ACC112 (cell line): Measurements from ENCODE around the gene SH3BP4.

Source experiments
- H2AFZ ChIP-seq: fragments of 200-600 bp; sonication (generic); one replicate; pipeline ENCODE4 v1.6.0; 2017; ENCODE audit warnings: antibody characterized with exemption, low read length; ENCODE audit not compliant: unreplicated experiment
- H3K27ac ChIP-seq: fragments of 200-600 bp; sonication (generic); 2 replicates; pipeline ENCODE4 v1.5.1; 2014; ENCODE audit warnings: low read depth, mild to moderate bottlenecking, antibody characterized with exemption, low read length, moderate library complexity
- H3K27me3 ChIP-seq: fragments of 200-600 bp; sonication (generic); 2 replicates; pipeline ENCODE4 v1.6.1; 2014; ENCODE audit warnings: mild to moderate bottlenecking, antibody characterized with exemption, low read length, moderate library complexity, mixed read lengths; ENCODE audit not compliant: insufficient read depth
- H3K36me3 ChIP-seq: fragments of 200-600 bp; sonication (generic); 2 replicates; pipeline ENCODE4 v1.6.1; 2016; ENCODE audit warnings: mild to moderate bottlenecking, antibody characterized with exemption, low read length, moderate library complexity, mixed read lengths; ENCODE audit not compliant: insufficient read depth
- H3K4me1 ChIP-seq: fragments of 200-600 bp; sonication (generic); one replicate; pipeline ENCODE4 v1.6.1; 2016; ENCODE audit warnings: low read length, mixed read lengths; ENCODE audit not compliant: insufficient read depth, unreplicated experiment, control insufficient read depth
- H3K4me3 ChIP-seq: fragments of 200-600 bp; sonication (generic); 2 replicates; pipeline ENCODE4 v1.5.1; 2014; ENCODE audit warnings: mild to moderate bottlenecking, low read depth, low read length
- H3K79me2 ChIP-seq: fragments of 200-600 bp; sonication (generic); one replicate; pipeline ENCODE4 v1.6.0; 2016; ENCODE audit warnings: low read length; ENCODE audit not compliant: control insufficient read depth, unreplicated experiment, insufficient read depth

Gene SH3BP4

DNA sequence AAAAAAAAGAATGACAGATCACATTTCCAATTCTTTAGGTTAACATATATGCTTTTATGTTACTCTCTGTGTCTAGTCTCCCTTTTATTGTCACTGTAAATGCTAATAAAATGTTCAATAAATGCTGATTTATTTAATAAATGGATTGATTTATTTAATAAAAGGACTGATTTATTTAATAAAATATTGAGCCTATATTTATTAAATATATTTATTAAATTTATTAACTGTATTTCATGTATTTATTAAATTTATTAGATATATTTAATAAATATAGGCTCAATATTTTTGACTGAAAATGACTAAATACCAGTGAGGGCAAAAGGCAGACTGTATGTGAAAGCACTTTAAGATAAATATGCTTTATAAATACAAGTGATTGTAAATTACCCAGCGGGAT, 142.6 kb downstream of the SH3BP4 start:
- Histone ChIP-seq H3K4me3 (no peak overlapping the region), H2AFZ (no peak overlapping the region), H3K4me1 (peaks cover 17% of the 10 kb centered on the region), H3K79me2 (no peaks in the 10 kb centered on the region), H3K27me3 (no peaks in the 10 kb centered on the region), H3K36me3 (no peaks in the 10 kb centered on the region), H3K27ac (no peak overlapping the region)

DNA sequence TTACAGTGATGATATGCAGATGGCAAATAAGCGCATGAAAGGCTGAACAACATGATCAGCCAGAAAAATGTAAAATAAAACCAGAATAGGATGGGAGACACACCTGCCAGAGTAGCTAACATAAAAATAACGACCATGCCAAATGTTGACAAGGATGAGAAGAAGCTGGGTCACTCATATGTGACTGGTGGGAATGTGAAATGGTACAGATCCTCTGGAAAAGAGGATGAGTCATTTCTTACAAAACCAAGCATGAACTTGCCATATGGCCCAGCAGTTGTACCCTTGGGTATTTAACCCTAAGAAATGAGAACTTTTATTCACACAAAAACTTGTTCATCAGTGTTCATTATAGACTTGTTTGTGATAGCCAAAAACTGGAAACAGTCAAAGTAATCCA, 143.8 kb downstream of the SH3BP4 start:
- no peaks in the 10 kb centered on the region for H3K36me3 ChIP-seq
- H3K4me1 ChIP-seq: peaks cover 17% of the 10 kb centered on the region
- H3K79me2 ChIP-seq: no peaks in the 10 kb centered on the region
- no peak overlapping the region for H3K27ac ChIP-seq
- no peak overlapping the region for H3K4me3 ChIP-seq
- H2AFZ ChIP-seq: no peak overlapping the region
- no peaks in the 10 kb centered on the region for H3K27me3 ChIP-seq

DNA sequence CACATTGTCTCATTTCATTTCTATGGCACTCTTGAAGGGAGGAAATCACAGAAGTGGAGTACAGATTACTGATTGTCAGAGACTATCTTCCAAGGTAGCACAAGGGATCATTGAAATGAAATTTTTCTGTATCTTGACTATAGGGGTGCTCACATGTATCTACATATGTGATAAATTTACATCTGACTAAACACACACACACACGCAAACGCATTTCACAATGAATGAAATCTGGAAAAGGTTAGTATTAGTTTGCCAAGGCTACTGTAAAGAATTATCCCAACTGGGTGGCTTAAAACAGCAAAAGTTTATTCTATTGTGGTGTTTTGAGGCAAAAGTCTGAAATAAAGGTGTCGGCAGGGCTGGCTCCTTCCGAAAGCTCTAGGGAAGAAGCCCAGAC, 144.6 kb downstream of the SH3BP4 start:
- H3K27me3 ChIP-seq: no peaks in the 10 kb centered on the region
- no peak overlapping the region for H2AFZ ChIP-seq
- H3K36me3 ChIP-seq: no peaks in the 10 kb centered on the region
- no peak overlapping the region for H3K4me3 ChIP-seq
- no peaks in the 10 kb centered on the region for H3K79me2 ChIP-seq
- peaks cover 17% of the 10 kb centered on the region for H3K4me1 ChIP-seq
- no peak overlapping the region for H3K27ac ChIP-seq

DNA sequence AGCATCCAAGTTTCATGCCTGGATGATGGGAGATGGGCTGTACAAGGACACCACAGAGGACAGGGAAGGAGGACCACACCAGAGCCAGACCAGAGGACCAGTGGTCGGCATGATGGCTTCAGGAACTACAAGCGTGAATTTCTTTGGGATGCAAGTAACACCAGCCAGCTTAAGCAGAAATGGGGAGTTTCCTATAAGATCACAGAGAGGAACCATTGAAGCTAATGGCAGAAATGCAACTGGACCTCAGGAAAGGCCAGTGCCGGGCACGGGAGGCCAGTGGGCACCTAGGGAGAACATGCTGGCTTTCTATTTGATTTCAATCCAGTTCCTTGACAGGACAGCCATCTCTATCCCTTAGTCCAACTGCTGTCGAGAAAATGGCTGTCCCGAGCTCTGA, 145.4 kb downstream of the SH3BP4 start:
- Histone ChIP-seq H3K36me3 (no peaks in the 10 kb centered on the region), H3K27ac (no peak overlapping the region), H3K4me3 (no peak overlapping the region), H2AFZ (no peak overlapping the region), H3K27me3 (no peaks in the 10 kb centered on the region), H3K4me1 (peaks cover 17% of the 10 kb centered on the region), H3K79me2 (no peaks in the 10 kb centered on the region)

DNA sequence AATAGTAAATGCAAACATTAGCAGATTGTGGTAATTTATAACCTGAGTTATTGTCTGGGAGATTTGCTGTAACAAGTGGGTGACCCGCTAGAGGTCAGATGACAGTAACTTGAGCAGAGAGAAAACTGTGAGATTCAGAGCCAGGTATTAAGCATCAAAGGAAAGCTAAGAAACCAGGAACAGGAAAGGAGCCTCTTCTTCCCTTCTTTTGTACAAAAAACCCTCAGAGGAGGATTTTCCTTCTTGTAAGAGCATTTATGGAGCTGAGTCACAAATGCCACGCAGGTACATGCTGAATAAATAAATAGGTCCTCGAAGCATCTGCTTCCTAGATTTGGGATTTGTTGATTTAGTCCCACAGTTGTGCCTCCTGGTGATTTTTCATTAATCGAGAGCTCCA, 146.5 kb downstream of the SH3BP4 start:
- Histone ChIP-seq H3K36me3 (no peaks in the 10 kb centered on the region), H2AFZ (no peak overlapping the region), H3K4me3 (no peak overlapping the region), H3K4me1 (peaks cover 17% of the 10 kb centered on the region), H3K27me3 (no peaks in the 10 kb centered on the region), H3K27ac (no peak overlapping the region), H3K79me2 (no peaks in the 10 kb centered on the region)

DNA sequence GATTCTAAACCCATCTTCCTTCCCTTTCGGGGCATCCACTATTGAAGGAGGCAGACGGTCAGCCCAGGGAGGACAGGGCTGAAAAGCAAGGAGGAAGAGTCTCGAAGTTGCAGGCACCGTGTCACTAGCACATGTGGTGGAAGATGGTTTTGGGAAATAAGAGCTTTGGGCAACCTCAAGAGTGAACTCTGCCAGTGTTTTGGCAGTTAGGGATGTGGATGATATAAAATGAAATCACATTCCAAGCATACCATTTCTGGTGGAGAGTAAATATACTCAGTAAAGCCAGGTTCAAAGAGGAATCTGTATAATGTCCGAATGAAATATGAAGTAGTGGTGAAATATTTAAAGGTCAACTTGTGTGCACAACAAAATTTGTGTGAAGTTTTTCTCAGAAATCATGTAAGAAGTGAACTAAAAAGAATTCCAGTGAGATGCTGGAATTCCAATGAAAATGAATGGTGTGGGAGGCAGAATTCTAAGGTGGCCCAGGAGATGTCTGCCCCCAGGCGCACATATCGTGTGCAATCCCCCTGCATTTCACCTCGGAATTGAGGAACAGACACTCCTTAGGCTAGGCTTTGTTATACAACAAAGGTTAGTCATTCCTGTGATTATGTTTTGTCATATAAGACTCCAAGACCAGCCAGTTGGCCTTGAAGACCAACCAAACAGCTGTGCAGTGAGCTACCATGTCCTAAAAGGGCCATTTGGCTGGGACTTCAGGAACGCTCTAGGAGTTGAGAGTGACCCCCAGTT, 147.1 kb downstream of the SH3BP4 start:
- Histone ChIP-seq H3K4me3 (no peak overlapping the region), H3K27me3 (no peaks in the 10 kb centered on the region), H2AFZ (no peak overlapping the region), H3K4me1 (peaks cover 17% of the 10 kb centered on the region), H3K27ac (no peak overlapping the region), H3K79me2 (no peaks in the 10 kb centered on the region), H3K36me3 (no peaks in the 10 kb centered on the region)

DNA sequence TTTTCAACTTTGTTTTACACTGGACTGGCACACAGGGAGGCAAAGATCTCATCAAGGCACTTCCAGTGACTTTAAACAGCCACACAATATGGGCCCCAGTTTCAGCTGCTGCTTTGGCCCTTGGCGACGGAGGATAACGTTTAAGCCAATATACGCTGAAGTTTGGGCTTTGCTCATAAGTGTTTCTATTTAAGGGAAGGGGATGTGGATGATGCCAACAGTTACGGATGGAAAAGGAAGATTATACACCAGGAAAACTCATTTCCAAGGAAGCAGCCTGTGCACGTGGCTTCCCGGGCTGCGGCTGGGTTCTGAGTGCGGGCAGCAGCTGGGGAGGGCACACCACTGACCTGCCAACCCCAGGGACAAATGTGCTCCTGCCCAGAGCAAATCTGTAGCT, 151.1 kb downstream of the SH3BP4 start:
- Histone ChIP-seq H3K4me1 (peaks cover 14% of the 10 kb centered on the region), H3K79me2 (no peaks in the 10 kb centered on the region), H2AFZ (no peak overlapping the region), H3K4me3 (no peak overlapping the region), H3K36me3 (no peaks in the 10 kb centered on the region), H3K27ac (no peak overlapping the region), H3K27me3 (no peaks in the 10 kb centered on the region)
